HG03575 (cell line): ENCODE measurements around the gene SP3.

Source experiments
- ATAC-seq: cut with Tn5 transposase; IDR thresholded peaks from one replicate; pipeline ENCODE4 v1.9.1; 2021; ENCODE audit not compliant: unreplicated experiment, insufficient number of reproducible peaks, low FRiP score; ENCODE audit errors: extremely low read depth

The SP3 gene

GRCh38 chr2:173953047-173953424, 12.1 kb downstream of the SP3 start:
- ATAC-seq: no peak

- ATAC-seq: no peak
Observed at GRCh38 chr2:173952267-173953046, 12.7 kb downstream of the SP3 start.

GRCh38 chr2:173948842-173949241, 16.3 kb downstream of the SP3 start:
- no peak for ATAC-seq

- ATAC-seq: no peak
Observed at GRCh38 chr2:173948198-173948597, 17.0 kb downstream of the SP3 start.

- ATAC-seq: no peak
Observed at GRCh38 chr2:173947131-173947530, 18.0 kb downstream of the SP3 start.

GRCh38 chr2:173943738-173944137, 21.4 kb downstream of the SP3 start:
- no peak for ATAC-seq

- no peak for ATAC-seq
Observed at GRCh38 chr2:173942861-173943523, 22.2 kb downstream of the SP3 start.

GRCh38 chr2:173941567-173941966, 23.6 kb downstream of the SP3 start:
- no peak for ATAC-seq

GRCh38 chr2:173940208-173941020, 24.8 kb downstream of the SP3 start:
- no peak for ATAC-seq

GRCh38 chr2:173938700-173939384, 26.3 kb downstream of the SP3 start:
- ATAC-seq: no peak

GRCh38 chr2:173935305-173935704, 29.9 kb downstream of the SP3 start:
- no peak for ATAC-seq

- no peak for ATAC-seq
Observed at GRCh38 chr2:173934895-173935294, 30.3 kb downstream of the SP3 start.

- ATAC-seq: no peak
Observed at GRCh38 chr2:173931751-173932150, 33.4 kb downstream of the SP3 start.

GRCh38 chr2:173929441-173929840, 35.7 kb downstream of the SP3 start:
- ATAC-seq: no peak

GRCh38 chr2:173926875-173927274, 38.3 kb downstream of the SP3 start:
- ATAC-seq: no peak

- no peak for ATAC-seq
Observed at GRCh38 chr2:173924285-173924684, 40.9 kb downstream of the SP3 start.

- ATAC-seq: no peak
Observed at GRCh38 chr2:173922760-173923159, 42.4 kb downstream of the SP3 start.

- no peak for ATAC-seq
Observed at GRCh38 chr2:173922068-173922467, 43.1 kb downstream of the SP3 start.
